Measurements from ENCODE around the gene POT1. TPM values are rescaled to one million over a fixed set of nuclear protein-coding genes. Genes with fewer than 3 reads are reported as not detected.

Gene POT1
- total RNA-seq, 1 donor from 2014 or later = 80.9 TPM

DNA sequence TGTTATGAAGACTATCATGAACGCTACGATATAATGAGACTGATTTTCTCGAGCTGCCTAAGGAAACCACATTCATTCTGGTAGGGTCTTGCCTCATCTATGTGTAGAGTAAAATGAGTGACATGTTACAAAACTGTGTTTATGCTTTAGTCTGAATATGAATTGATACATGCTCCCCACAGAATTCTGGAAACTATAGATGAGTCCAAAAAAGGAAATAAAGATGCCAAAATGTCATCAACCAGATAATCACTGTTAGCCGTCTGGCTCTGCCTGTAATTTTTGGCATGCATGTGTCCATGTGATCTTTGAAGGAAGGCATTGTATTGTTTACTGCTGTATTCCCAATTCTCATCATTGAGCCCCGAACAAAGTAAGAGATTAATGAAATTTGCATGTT lies 121.4 kb downstream of the POT1 start:
- DNase-seq = no peak

DNA sequence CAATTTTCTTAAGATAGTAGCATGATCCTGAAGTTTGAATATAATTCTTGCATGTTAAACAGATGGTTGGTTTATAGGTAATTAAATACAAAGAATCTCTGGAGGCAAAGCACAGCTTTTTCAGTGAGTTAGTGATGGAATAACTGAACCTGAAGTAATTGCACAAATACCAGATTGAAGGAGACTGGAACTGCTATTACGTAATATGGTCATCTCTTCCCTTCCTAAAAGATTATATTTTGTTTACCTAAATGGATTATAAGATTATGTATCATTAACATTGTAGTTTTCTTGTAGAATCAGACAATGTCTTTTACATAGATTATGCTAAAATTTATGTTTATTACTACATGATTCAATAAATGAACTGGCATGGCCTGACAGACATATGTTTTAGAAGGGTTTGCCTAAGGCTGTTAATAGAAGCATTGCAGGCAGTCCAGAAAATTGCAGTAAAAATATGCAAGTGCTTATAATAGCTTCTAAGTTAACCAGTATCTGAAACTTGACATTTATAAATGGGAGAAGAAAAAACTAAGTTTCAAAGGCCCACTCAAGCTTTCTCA lies 128.2 kb downstream of the POT1 start:
- no peak for DNase-seq

DNA sequence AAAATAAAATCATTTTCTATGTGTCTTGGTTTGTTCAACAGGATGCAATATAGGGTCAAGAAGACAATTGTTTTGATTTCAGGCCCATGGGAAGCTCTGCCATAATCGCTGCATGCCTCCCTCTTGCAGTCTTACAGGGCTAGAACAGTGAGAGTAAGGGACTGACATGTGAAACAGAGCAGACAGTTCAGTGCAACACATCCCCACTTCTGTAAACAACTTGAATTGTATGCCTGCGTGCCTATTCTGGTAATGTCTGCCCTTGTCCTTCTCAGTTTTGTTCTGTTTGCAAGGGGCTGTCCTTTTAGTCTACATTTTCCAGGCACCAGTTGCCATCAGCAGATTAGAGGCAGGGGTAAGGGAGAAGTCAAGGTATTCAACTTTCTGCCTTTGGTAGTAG lies 129.2 kb downstream of the POT1 start:
- no peak for DNase-seq

DNA sequence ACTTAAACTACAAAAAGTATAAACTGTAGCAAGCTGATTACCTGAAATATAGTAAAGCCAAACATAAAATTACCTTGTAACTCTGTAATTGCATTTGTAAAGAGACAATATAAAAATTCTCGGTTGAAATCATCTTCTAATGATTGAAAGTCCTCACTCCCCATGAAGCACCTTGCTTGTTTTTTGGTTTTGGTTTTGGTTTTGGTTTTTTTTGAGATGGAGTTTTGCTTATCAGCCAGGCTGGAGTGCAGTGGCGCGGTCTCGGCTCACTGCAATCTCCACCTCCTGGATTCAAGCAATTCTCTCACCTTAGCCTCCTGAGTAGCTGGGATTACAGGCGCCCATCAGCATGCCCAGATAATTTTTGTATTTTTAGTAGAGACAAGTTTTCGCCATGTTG lies 130.2 kb downstream of the POT1 start:
- no peak for DNase-seq

DNA sequence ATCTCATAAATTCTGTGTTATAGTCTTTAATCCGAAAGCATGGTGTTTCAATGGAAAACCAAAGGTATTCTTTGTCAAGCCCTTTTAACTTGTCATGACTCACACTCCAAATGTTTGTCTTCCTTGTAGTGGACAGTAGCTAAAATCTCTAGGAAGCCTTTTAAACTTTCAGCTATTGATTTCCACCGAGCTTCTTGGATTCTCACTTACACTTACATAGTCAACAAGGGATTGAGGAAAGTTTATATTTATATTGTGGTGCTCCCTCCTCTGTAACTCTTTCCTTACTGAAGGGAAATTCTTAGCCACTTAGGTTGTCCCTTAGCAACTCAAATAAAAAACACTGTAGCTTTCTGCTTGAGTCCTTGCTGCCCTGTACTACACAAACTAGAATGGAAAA lies 132.9 kb downstream of the POT1 start:
- DNase-seq = no peak

DNA sequence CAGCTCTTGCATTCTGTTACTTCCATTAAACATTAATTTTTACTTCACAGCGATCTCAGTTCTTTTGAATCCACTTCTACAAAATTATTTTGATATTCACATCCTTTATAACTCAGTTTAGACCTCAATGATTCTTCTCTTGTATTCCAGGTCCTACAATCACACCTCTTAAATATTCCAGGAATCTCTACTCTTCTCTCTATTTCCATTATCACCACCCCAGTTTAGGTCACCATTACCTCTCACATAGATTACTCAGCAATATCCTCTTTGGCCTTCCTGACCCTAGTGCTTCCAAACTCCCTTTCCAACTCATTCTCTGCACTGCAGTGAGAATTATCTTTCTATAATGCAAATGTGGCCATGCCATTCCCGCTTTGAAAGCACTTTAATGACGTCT lies 136.9 kb downstream of the POT1 start:
- no peak for DNase-seq

DNA sequence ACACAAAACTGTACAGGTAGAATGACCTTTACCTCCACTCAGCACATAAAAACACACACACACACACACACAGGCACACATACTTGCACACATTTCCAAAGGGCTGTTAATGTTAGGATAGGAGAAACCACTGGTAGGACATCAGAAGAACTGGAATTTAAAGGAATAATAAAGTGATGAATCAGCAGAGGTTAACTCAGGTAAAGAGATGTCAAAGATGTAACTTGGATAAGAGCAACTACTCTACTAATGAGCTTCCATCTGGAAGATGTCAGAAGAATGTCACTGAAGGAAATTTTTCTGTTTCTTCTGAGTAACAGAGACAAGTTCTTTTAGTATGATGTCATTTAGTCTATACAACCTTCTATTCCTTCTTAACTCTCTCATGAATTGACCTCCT lies 137.6 kb downstream of the POT1 start:
- no peak for DNase-seq

DNA sequence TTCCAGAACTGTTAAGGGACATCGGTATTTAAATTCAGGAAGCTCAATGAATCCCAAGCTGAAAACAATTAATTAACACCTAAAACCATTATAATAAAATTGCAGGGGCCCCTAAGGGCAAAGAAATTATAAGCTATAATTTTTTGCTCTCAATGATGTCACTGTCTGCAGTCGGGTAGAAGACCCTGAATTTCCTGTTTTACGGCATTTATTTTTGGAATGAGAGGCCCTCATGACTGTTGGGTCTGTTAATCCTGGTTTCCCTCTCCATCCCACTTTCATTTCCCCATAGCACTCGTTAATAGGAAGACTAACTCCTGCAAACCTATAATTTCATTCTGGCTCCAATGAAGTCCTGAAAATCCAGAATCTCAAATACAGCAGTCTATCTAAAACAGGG lies 138.2 kb downstream of the POT1 start:
- no peak for DNase-seq

DNA sequence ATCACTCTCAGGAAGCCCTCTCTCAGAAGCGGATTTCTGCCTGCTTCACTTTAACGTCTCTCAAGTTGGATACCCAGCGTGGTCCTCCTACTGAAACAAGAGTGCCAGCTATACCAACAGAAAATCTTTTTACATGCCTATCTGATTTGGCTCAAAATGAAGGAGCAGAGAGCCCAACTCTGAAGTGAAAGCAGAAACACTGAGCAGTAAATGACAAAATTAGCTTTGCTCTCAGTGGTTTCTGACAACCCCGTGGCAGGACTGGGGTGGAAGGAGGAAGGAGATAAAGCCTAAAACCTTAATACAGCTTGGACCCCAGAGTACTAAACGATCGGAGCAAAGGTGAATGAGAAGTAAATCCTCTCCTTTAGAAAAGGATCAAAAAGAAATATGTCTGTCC lies 139.0 kb downstream of the POT1 start:
- DNase-seq = no peak

DNA sequence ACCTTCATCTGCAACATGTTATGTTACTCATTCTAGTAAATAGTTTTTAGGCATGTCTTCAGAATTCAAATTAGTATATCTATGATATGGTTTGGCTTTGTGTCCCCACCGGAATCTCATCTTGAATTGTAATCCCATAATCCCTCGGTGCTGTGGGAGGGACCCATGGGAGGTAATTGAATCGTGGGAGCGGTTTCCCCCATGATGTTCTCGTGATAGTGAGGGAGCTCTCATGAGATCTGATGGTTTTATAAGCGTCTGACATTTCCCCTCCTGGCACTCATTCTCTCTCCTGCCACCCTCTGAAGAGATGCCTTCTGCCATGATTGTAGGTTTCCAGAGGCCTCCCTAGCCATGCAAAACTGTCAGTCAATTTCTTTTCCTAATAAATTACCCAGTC lies 143.6 kb downstream of the POT1 start:
- DNase-seq = no peak

DNA sequence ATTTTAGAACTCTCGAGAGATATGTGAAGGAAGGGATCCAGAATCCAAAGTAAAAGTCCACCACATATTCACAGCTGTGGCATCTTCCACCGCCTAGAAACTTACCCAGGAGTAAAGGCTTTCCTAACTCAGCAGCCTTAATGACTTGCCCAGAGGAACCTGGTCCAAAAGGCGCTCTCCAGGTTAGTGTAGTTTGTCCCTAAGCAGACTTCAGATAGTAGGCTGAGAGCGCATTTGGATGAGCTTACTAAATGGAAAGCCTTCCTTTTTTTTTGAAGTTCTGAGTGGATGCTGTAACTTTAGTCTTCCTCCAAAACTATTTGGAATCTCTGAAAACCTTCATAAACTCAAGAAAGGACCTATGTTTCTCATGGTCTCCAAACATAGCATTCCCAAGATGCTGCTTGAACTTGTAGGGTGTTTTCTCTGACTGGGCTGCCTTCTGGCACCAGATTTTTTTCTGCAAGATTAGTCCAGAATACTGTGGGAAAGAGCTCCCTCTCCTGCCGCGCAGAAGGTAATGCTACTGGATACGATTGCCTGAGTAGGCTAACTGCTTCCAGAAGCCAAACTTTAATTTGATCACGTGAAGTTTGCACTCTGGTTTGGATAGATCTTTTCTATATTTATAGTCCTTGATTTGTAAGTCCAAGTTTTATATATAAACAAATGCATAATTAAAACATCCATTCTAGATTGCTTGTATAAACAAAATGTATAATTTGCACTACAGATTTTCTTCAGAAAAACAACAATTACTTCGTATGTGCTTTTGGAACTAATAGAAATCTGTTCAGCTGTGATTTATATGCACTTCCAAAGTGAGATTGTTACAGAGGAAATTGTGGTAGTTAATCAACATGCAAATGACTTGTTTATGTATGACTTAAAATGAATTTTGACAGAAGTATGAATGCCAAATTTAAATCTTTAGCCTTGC lies 144.5 kb downstream of the POT1 start:
- peak; percentile 28 for DNase-seq

DNA sequence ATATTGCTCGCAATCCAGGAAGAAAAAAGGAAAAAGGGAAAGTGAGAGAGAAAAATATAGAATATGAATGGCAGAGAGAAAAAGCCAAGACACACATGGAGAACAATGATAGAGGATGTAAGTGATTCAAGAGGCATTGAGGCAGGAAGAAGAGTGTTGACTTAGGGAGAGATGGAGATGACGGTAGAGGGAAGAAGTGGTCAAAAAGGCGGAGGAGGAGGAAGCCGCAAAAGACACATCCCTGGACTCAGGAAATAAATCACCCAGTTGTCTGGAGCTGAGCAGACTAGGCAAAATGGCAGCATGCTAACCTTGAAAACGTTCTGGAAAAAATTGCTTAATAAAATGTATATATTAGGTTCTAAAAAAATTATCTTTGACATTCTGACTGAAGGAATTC lies 146.4 kb downstream of the POT1 start:
- DNase-seq = no peak

DNA sequence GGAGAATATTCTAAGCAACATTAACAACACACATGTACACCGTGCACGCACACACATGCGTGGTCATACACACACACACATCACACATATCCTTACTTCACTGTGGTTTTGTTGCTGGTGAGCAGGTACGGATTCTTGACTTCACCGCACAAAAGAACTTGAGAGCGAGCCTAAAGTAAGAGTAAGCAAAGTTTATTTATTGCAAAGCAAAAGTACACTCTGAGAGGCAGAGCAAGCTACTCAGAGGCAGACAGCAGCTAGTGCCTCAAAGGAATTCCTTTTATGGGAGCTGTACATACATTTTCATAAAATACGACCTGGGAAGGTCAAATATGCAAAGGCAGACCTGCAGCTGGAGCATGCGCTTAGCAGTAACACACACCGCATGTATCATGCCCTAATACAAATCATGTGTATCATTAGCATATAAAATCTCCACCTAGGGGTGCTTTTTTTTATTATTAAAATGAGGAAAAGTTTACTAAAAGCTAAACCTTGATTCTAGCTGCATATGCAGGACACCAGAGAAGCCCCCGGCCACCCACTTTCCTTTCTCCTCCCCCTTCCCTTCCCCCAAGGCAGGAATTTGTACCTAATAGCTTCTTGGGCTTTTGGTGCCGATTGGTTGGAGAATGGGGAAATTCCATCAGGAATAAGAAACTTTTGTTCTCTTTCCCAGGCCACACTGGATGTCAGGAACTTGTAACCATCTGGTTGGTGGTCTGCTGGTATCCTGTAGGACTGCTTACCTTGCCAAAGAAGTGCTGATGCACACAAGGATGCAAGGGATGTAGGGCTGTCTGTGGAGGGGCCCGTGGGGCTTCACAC lies 147.5 kb downstream of the POT1 start:
- no peak for DNase-seq

DNA sequence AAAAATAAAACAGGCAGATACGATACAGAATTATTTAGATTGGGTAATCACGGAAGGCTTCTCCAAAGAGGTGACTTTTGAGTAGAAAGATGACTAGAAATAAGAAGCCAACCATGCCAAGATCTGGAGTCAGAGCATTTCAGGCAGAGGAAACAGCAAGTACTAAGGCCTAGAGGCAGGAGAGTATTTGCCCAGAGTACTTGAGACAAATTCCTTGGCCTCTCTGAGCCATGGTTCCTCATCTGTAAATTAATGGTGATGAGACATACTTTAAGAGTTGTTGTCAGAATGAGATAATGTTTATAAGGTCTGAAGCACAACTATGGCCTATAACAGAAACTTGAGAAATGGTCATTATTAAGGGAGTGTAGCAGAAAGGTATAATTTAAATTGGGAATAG lies 148.2 kb downstream of the POT1 start:
- no peak for DNase-seq

DNA sequence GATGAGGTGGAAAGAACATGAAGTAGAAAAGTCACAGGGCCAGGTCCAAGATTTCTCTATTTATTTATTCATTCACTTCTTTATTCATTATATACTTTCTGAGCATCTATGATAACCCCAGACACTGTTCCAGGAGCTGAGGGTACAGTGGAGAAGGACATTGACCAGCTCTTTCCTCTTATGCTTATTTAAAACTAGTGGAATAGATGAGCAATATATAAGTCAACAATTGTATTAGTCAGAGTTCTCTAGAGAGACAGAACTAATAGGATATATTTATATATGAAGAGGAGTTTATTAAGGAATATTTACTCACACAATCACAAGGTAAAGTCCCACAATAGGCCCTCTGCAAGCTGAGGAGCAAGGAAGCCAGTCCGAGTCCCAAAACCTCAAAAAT lies 149.0 kb downstream of the POT1 start:
- DNase-seq = no peak

DNA sequence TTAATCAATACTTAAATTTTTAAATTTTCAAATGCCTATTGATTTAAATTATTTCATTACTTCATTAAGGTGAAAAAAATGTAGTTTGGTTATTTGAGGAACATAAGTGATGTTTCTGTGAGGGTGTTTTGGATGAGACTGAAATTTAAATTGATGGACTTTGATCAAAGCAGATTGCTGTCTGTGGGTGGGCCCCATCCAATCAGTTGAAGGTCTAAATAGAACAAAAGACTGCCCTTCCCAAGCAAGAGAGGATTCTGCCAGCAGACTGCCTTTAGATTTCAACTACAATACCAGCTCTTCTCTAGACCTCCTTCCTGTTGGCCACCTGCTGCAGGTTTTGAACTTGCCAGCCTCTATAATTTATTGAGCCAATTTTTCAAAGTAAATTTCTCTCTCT lies 149.6 kb downstream of the POT1 start:
- DNase-seq = no peak

DNA sequence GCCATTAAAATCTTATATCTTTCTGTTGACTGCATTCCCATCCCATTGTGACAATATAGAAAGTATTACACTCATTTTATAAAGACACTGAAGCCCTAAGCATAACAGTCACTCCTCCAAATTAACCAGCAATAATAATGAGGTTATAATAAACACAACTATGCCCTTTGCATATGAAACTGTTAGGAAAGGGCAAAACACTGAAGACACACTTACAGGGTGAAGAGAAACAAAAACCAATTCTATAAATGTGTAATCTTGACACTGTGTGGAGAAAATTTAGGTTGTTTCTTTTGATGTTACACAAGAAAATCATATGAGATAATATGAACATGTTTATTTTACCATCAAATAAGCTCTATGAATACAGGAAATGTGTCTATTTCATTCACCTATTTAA lies 150.0 kb downstream of the POT1 start:
- no peak for DNase-seq

DNA sequence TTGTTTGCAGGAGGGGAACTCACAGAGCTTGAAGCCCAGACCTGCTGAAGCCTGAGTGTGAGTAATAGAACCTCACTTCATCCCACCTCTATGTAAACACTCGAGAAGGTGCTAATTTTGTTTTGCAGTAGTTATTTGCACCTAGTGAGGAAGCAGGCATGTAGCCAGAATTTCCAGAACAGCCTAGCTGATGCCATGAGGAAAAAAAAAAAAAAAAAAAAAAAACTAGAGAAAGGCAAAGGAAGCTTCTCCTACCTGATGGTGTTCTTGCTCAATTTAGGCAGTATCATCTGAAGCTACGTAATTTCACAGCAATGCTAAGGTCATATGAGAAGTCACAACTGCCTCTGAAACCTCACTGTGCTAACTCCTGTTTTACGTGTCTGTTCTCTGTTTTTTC lies 150.4 kb downstream of the POT1 start:
- DNase-seq = no peak

DNA sequence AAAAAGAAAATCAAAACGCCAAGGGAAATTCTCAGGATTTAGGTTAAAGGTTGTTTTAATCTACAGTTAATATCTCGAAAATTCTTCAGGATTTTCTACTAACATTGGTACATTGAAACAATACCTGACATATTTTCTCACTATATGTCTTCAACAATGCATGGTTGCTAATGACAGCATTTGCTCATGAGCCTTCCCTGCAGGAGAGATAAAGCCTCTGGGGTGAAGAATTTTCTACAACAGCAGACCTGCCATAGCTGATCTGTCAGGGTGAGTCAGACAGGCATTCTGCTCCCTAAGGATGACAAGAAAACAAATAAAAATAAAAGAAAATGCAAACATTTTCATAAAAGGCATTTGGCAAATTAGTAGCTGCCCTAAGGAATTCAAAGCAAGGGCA lies 152.4 kb downstream of the POT1 start:
- DNase-seq = no peak

DNA sequence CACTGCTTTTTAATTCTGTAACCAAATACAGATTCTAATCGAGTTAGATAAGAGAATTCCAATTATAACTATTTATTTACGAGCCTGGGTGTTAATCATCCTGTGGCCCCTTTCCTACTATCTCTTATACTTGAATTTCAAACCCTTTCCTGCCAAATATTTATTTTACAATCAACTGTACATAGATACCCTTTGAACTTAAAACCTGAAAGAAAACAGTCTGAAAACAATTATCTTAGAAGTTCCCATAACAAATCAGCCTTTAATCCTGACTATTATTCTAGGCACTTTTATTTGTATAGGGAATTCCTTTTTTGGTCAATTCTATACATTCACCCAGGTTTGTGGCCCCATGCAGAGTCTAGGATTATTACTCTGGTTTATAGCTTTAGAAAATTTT lies 153.5 kb downstream of the POT1 start:
- no peak for DNase-seq

DNA sequence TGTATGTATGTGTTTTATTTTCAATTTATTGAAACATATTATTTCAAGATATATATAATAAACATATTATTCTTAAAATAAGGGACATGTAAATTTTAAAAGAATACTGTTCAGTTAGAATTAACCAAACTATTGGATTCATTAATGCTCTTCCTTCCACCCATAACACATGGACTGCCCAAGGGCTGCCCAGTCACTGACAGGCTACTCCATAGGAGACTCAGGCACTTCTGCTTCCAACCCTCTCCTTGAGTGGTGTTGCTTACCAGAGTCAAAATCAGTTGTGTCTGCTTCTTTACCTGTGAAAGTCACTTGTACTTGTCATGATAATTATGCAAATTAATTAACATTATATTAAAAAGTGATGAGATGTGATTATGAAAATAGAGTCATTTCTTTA lies 154.2 kb downstream of the POT1 start:
- DNase-seq = no peak

DNA sequence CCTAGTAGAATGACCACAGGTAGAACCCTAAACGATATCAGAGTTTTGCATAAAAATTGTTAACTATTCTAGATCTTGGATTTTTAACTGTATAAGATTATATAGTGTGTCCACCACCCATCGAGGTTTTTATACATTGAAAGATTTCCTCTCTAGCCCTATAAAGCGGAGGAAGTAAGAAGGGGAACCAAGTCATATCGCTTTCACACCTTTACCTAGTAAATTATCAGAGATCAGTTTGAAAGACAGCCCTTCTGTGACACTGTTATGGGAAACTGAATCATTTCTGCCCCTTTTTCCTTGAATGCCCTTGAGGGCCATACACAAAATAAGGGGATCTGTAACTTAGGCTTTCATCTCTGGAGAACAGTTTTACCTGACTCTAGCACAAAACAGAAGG lies 155.7 kb downstream of the POT1 start:
- no peak for DNase-seq

DNA sequence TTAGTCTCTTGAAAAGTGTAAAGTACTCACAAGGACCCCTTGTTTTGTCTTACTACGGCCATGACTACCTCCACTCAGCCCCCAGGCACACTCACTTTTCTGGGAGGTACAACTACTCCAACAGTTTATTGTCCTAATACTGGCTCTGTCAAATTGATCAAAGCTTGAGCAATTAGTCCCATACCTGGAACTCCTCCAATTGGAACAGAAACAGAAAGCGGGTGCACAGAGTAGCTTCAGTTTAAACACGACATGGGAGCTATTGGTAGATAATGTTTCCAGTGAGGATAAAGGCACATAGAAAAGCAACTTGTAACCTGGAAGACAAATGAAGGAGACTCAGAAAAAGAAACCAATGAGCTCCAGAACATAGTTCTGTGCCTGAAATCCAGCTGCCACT lies 156.3 kb downstream of the POT1 start:
- DNase-seq = no peak

Measured in occipital lobe (tissue), 2 donors.